GM21786 (cell line): Measurements from ENCODE around the gene METTL25B.

Source experiments
- ATAC-seq: cut with Tn5 transposase; IDR thresholded peaks from one replicate; pipeline ENCODE4 v1.9.1; 2021; ENCODE audit not compliant: unreplicated experiment

METTL25B gene

GRCh38 chr1:156700736-156701531, 27.3 kb upstream of the METTL25B start:
- no peak for ATAC-seq

GRCh38 chr1:156703336-156703735, 24.9 kb upstream of the METTL25B start:
- ATAC-seq: no peak

GRCh38 chr1:156703741-156704140, 24.5 kb upstream of the METTL25B start:
- no peak for ATAC-seq

- no peak for ATAC-seq
Measured at GRCh38 chr1:156704166-156704711, 24.0 kb upstream of the METTL25B start.

GRCh38 chr1:156704930-156705320, 23.3 kb upstream of the METTL25B start:
- ATAC-seq: no peak

- ATAC-seq: no peak
Measured at GRCh38 chr1:156705321-156705917, 22.9 kb upstream of the METTL25B start, which contains the start of gene CRABP2. Gene CRABP2 (minus strand): TSS chr1:156705583. CDS start chr1:156705446, 137 bp downstream.

- ATAC-seq: no peak
Measured at GRCh38 chr1:156705918-156706656, 22.2 kb upstream of the METTL25B start.

GRCh38 chr1:156706657-156707416, 21.4 kb upstream of the METTL25B start:
- ATAC-seq: no peak

GRCh38 chr1:156707417-156708217, 20.7 kb upstream of the METTL25B start:
- no peak for ATAC-seq

GRCh38 chr1:156708218-156708661, 20.0 kb upstream of the METTL25B start:
- ATAC-seq: no peak

- no peak for ATAC-seq
Measured at GRCh38 chr1:156709031-156709430, 19.2 kb upstream of the METTL25B start.

GRCh38 chr1:156709757-156710489, 18.3 kb upstream of the METTL25B start:
- ATAC-seq: no peak

GRCh38 chr1:156711011-156711817, 17.1 kb upstream of the METTL25B start:
- no peak for ATAC-seq

GRCh38 chr1:156712626-156713025, 15.6 kb upstream of the METTL25B start:
- ATAC-seq: no peak

GRCh38 chr1:156714830-156715229, 13.4 kb upstream of the METTL25B start:
- ATAC-seq: no peak

GRCh38 chr1:156717351-156717750, 10.9 kb upstream of the METTL25B start:
- no peak for ATAC-seq

- no peak for ATAC-seq
Measured at GRCh38 chr1:156721131-156721530, 7.1 kb upstream of the METTL25B start.

GRCh38 chr1:156721535-156721934, 6.7 kb upstream of the METTL25B start:
- ATAC-seq: no peak
